HEK293 (cell line): Measurements from ENCODE around the gene GNAS-AS1.

Experiments
- GLIS1 ChIP-seq: fragments of 450-650 bp; formaldehyde crosslinking; IDR thresholded peaks from 2 replicates; pipeline ENCODE4 v1.5.1; 2016; ENCODE audit warnings: missing biosample characterization, missing genetic modification characterization
- KLF16 ChIP-seq: fragments of 450-650 bp; formaldehyde crosslinking; IDR thresholded peaks from 2 replicates; pipeline ENCODE4 v1.5.1; 2017; ENCODE audit warnings: missing biosample characterization, missing genetic modification characterization
- KLF8 ChIP-seq: fragments of 450-650 bp; formaldehyde crosslinking; IDR thresholded peaks from 2 replicates; pipeline ENCODE4 v1.5.1; 2016; ENCODE audit warnings: missing biosample characterization, missing genetic modification characterization
- KLF9 ChIP-seq: fragments of 450-650 bp; formaldehyde crosslinking; IDR thresholded peaks from 2 replicates; pipeline ENCODE4 v1.5.1; 2016; ENCODE audit warnings: missing biosample characterization, missing genetic modification characterization, low read depth
- PATZ1 ChIP-seq: fragments of 450-650 bp; formaldehyde crosslinking; IDR thresholded peaks from 2 replicates; pipeline ENCODE4 v1.5.1; 2016; ENCODE audit warnings: missing biosample characterization, missing genetic modification characterization
- PRDM10 ChIP-seq: fragments of 450-650 bp; formaldehyde crosslinking; IDR thresholded peaks from 2 replicates; pipeline ENCODE4 v1.5.1; 2016; ENCODE audit warnings: missing biosample characterization, missing genetic modification characterization
- SP2 ChIP-seq: fragments of 450-650 bp; formaldehyde crosslinking; IDR thresholded peaks from 2 replicates; pipeline ENCODE4 v1.5.1; 2016; ENCODE audit warnings: missing biosample characterization, missing genetic modification characterization
- SP7 ChIP-seq: fragments of 450-650 bp; formaldehyde crosslinking; IDR thresholded peaks from 2 replicates; pipeline ENCODE4 v1.5.1; 2016; ENCODE audit warnings: missing biosample characterization, missing genetic modification characterization
- ZBTB26 ChIP-seq: fragments of 450-650 bp; formaldehyde crosslinking; optimal IDR thresholded peaks from 2 replicates; pipeline ENCODE3; 2016; ENCODE audit warnings: missing biosample characterization, mild to moderate bottlenecking, missing genetic modification characterization
- ZFHX2 ChIP-seq: fragments of 450-650 bp; formaldehyde crosslinking; conservative IDR thresholded peaks from 2 replicates; pipeline ENCODE4 v1.5.1; 2016; ENCODE audit warnings: missing biosample characterization, missing genetic modification characterization
- ZIC2 ChIP-seq: fragments of 450-650 bp; formaldehyde crosslinking; IDR thresholded peaks from 2 replicates; pipeline ENCODE4 v1.5.1; 2016; ENCODE audit warnings: missing biosample characterization, missing genetic modification characterization
- ZNF174 ChIP-seq: fragments of 450-650 bp; formaldehyde crosslinking; IDR thresholded peaks from 2 replicates; pipeline ENCODE4 v1.5.0; 2017; ENCODE audit warnings: missing biosample characterization, mild to moderate bottlenecking, missing genetic modification characterization
- ZNF311 ChIP-seq: fragments of 450-650 bp; formaldehyde crosslinking; IDR thresholded peaks from 2 replicates; pipeline ENCODE4 v1.5.1; 2017; ENCODE audit warnings: missing biosample characterization, missing genetic modification characterization, borderline replicate concordance
- ZNF404 ChIP-seq: fragments of 450-650 bp; formaldehyde crosslinking; IDR thresholded peaks from 2 replicates; pipeline ENCODE4 v1.5.1; 2017; ENCODE audit warnings: missing biosample characterization, missing genetic modification characterization
- ZNF488 ChIP-seq: fragments of 450-650 bp; formaldehyde crosslinking; IDR thresholded peaks from 2 replicates; pipeline ENCODE4 v1.5.1; 2016; ENCODE audit warnings: missing biosample characterization, missing genetic modification characterization
- ZNF521 ChIP-seq: fragments of 450-650 bp; formaldehyde crosslinking; IDR thresholded peaks from 2 replicates; pipeline ENCODE4 v1.5.1; 2017; ENCODE audit warnings: missing biosample characterization, mild to moderate bottlenecking, missing genetic modification characterization
- ZNF585B ChIP-seq: fragments of 450-650 bp; formaldehyde crosslinking; IDR thresholded peaks from 2 replicates; pipeline ENCODE4 v1.5.1; 2016; ENCODE audit warnings: missing biosample characterization, missing genetic modification characterization
- ZNF658 ChIP-seq: fragments of 450-650 bp; formaldehyde crosslinking; IDR thresholded peaks from 2 replicates; pipeline ENCODE4; 2016; ENCODE audit warnings: missing biosample characterization, missing genetic modification characterization
- TF ChIP-seq, protein P1 (sequence below): fragments of 450-650 bp; IDR thresholded peaks from 2 replicates; pipeline ENCODE4 v1.5.1; 2018; ENCODE audit warnings: missing biosample characterization, missing genetic modification characterization
- TF ChIP-seq, protein P2 (sequence below): fragments of 450-650 bp; formaldehyde crosslinking; IDR thresholded peaks from 2 replicates; pipeline ENCODE4 v1.5.1; 2017; ENCODE audit warnings: missing biosample characterization, missing genetic modification characterization
- TF ChIP-seq, protein P3 (sequence below): fragments of 450-650 bp; formaldehyde crosslinking; IDR thresholded peaks from 2 replicates; pipeline ENCODE4 v1.5.1; 2016; ENCODE audit warnings: missing biosample characterization, missing genetic modification characterization
- TF ChIP-seq, protein P4 (sequence below): fragments of 450-650 bp; formaldehyde crosslinking; conservative IDR thresholded peaks from 2 replicates; pipeline ENCODE4 v1.5.1; 2016; ENCODE audit warnings: low read depth, missing biosample characterization, missing genetic modification characterization

The GNAS-AS1 gene

DNA sequence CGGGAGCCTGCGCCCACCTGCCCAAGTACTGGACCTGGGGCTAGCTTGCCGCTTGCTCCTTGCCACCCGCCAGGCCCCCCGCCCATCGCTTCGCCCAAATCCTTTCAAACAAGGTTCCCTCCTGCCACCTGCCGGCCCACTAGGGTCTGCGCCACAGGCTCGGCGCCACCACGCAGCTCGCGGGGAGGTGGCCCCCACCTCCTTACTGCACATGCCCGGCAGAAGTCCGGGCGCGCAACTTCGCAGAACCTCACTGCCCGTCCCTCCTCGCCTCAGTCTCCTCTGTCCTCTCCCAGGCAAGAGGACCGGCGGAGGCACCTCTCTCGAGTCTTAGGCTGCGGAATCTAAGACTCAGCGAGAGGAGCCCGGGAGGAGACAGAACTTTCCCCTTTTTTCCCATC, 11.2 kb downstream of the GNAS-AS1 start (continued):
- TF ChIP-seq PATZ1 (peak; percentile 93), PRDM10 (peak; percentile 73), KLF9 (tag by site-specific recombination) (0 out of 2 replicates have a peak, but pooled peaks have one; percentile 14), ZFHX2 (tag by site-specific recombination) (peak; percentile 26; the same call in 1 of the 2 replicates), ZNF311 (no peak), KLF8 (peak; percentile 41; the same call in 1 of the 2 replicates), ZIC2 (peak; percentile 76), SP2 (0 out of 2 replicates have a peak, but pooled peaks have one; percentile 1), ZNF174 (tag by site-specific recombination) (no peak), GLIS1 (tag by site-specific recombination) (peak; percentile 85), ZNF585B (no peak), ZNF488 (no peak), ZNF521 (tag by site-specific recombination) (no peak), ZBTB26 (tag by site-specific recombination) (peak; percentile 68), ZNF404 (tag by site-specific recombination) (no peak), SP7 (tag by site-specific recombination) (peak; percentile 17; the same call in 1 of the 2 replicates), KLF16 (peak; percentile 39; the same call in 1 of the 2 replicates), ZNF658 (no peak)
- TF ChIP-seq, protein P1, sequence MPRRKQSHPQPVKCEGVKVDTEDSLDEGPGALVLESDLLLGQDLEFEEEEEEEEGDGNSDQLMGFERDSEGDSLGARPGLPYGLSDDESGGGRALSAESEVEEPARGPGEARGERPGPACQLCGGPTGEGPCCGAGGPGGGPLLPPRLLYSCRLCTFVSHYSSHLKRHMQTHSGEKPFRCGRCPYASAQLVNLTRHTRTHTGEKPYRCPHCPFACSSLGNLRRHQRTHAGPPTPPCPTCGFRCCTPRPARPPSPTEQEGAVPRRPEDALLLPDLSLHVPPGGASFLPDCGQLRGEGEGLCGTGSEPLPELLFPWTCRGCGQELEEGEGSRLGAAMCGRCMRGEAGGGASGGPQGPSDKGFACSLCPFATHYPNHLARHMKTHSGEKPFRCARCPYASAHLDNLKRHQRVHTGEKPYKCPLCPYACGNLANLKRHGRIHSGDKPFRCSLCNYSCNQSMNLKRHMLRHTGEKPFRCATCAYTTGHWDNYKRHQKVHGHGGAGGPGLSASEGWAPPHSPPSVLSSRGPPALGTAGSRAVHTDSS (tag by site-specific recombination), result no peak
- TF ChIP-seq, protein P2, sequence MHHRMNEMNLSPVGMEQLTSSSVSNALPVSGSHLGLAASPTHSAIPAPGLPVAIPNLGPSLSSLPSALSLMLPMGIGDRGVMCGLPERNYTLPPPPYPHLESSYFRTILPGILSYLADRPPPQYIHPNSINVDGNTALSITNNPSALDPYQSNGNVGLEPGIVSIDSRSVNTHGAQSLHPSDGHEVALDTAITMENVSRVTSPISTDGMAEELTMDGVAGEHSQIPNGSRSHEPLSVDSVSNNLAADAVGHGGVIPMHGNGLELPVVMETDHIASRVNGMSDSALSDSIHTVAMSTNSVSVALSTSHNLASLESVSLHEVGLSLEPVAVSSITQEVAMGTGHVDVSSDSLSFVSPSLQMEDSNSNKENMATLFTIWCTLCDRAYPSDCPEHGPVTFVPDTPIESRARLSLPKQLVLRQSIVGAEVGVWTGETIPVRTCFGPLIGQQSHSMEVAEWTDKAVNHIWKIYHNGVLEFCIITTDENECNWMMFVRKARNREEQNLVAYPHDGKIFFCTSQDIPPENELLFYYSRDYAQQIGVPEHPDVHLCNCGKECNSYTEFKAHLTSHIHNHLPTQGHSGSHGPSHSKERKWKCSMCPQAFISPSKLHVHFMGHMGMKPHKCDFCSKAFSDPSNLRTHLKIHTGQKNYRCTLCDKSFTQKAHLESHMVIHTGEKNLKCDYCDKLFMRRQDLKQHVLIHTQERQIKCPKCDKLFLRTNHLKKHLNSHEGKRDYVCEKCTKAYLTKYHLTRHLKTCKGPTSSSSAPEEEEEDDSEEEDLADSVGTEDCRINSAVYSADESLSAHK (tag by site-specific recombination), result no peak
- TF ChIP-seq, protein P3, sequence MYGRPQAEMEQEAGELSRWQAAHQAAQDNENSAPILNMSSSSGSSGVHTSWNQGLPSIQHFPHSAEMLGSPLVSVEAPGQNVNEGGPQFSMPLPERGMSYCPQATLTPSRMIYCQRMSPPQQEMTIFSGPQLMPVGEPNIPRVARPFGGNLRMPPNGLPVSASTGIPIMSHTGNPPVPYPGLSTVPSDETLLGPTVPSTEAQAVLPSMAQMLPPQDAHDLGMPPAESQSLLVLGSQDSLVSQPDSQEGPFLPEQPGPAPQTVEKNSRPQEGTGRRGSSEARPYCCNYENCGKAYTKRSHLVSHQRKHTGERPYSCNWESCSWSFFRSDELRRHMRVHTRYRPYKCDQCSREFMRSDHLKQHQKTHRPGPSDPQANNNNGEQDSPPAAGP, result 0 out of 2 replicates have a peak, but pooled peaks have one; percentile 75
- TF ChIP-seq, protein P4, sequence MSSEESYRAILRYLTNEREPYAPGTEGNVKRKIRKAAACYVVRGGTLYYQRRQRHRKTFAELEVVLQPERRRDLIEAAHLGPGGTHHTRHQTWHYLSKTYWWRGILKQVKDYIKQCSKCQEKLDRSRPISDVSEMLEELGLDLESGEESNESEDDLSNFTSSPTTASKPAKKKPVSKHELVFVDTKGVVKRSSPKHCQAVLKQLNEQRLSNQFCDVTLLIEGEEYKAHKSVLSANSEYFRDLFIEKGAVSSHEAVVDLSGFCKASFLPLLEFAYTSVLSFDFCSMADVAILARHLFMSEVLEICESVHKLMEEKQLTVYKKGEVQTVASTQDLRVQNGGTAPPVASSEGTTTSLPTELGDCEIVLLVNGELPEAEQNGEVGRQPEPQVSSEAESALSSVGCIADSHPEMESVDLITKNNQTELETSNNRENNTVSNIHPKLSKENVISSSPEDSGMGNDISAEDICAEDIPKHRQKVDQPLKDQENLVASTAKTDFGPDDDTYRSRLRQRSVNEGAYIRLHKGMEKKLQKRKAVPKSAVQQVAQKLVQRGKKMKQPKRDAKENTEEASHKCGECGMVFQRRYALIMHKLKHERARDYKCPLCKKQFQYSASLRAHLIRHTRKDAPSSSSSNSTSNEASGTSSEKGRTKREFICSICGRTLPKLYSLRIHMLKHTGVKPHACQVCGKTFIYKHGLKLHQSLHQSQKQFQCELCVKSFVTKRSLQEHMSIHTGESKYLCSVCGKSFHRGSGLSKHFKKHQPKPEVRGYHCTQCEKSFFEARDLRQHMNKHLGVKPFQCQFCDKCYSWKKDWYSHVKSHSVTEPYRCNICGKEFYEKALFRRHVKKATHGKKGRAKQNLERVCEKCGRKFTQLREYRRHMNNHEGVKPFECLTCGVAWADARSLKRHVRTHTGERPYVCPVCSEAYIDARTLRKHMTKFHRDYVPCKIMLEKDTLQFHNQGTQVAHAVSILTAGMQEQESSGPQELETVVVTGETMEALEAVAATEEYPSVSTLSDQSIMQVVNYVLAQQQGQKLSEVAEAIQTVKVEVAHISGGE (tag by site-specific recombination), result no peak
